ENCODE measurements around the gene FLACC1. TPM values are rescaled to one million over a fixed set of nuclear protein-coding genes. Genes with fewer than 3 reads are reported as not detected.
A peak's percentile ranks its signal among the peaks of the same experiment; 100 is the strongest.

The FLACC1 gene
- total and polyA plus RNA-seq, 4 donors = 0.09 to 7.1 (median 1.1) TPM

DNA sequence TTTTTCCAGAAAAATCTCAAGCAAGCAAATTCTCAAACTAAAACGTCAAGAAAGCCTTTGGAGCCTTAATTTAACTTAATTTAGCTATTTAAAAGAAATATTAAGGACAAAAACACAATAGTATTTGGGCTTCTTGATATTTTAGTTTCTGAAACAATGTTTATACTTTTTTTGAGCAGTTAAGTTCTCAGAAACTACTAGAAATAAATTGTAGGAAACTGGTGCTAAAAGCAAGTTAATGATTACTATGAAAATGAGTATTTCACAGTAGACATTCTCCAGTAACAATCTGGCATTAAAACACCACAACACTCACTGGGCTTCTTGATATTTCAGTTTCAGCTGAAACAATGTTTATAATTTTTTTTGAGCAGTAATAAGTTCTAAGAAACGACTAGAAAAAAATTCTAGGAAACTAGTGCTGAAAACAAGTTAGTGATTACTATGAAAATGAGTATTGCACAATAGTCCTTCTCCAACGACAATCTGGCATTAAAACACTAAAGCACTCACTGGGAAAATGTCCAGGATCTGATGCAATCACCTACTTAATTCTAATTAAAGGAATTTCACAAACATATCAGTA lies 49.0 kb upstream of the FLACC1 start:
- H3K4me1 ChIP-seq (ENCODE audit: control insufficient read depth in 4 of 4, insufficient read depth in 4 of 4, low read length in 3 of 4) = peaks cover 5 to 15% (median 8%) of the 10 kb centered on the region in 4 donors
- DNase-seq (ENCODE audit: low spot score) = no peak
- 10% methylated on average over 3 of the region's 3 CpGs for WGBS
- TF ChIP-seq HNF4A (conservative IDR thresholded peaks at IDR 0.05) = peak; percentile 24 to 59
- peak; percentile 21 for TF ChIP-seq FOXA2 (IDR thresholded peaks at IDR 0.05)
- no peak for TF ChIP-seq ZBTB33 (IDR thresholded peaks at IDR 0.05)
- TF ChIP-seq YY1 (IDR thresholded peaks at IDR 0.05) = peak; percentile 22
- TF ChIP-seq, protein P1, sequence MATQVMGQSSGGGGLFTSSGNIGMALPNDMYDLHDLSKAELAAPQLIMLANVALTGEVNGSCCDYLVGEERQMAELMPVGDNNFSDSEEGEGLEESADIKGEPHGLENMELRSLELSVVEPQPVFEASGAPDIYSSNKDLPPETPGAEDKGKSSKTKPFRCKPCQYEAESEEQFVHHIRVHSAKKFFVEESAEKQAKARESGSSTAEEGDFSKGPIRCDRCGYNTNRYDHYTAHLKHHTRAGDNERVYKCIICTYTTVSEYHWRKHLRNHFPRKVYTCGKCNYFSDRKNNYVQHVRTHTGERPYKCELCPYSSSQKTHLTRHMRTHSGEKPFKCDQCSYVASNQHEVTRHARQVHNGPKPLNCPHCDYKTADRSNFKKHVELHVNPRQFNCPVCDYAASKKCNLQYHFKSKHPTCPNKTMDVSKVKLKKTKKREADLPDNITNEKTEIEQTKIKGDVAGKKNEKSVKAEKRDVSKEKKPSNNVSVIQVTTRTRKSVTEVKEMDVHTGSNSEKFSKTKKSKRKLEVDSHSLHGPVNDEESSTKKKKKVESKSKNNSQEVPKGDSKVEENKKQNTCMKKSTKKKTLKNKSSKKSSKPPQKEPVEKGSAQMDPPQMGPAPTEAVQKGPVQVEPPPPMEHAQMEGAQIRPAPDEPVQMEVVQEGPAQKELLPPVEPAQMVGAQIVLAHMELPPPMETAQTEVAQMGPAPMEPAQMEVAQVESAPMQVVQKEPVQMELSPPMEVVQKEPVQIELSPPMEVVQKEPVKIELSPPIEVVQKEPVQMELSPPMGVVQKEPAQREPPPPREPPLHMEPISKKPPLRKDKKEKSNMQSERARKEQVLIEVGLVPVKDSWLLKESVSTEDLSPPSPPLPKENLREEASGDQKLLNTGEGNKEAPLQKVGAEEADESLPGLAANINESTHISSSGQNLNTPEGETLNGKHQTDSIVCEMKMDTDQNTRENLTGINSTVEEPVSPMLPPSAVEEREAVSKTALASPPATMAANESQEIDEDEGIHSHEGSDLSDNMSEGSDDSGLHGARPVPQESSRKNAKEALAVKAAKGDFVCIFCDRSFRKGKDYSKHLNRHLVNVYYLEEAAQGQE (IDR thresholded peaks at IDR 0.05) = peak; percentile 63
- peak; percentile 69 for TF ChIP-seq ATF3 (IDR thresholded peaks at IDR 0.05)
- TF ChIP-seq TAF1 (conservative IDR thresholded peaks at IDR 0.05) = no peak
- TF ChIP-seq GABPA (IDR thresholded peaks at IDR 0.05 in 1 of 2, conservative IDR thresholded peaks at IDR 0.05 in 1 of 2) = no peak
- no peak for TF ChIP-seq CTCF (IDR thresholded peaks at IDR 0.05; ENCODE audit: low read depth, low read length, missing input control)
- no peak for TF ChIP-seq EGR1 (IDR thresholded peaks at IDR 0.05; ENCODE audit: low read depth in 2 of 2)
- TF ChIP-seq RXRA (IDR thresholded peaks at IDR 0.05) = peak; percentile 30 to 34
- TF ChIP-seq MAX (IDR thresholded peaks at IDR 0.05) = no peak
- peak; percentile 28 for TF ChIP-seq NR2F2 (IDR thresholded peaks at IDR 0.05)
- peak; percentile 36 to 46 for TF ChIP-seq JUND (IDR thresholded peaks at IDR 0.05)
- peak; percentile 44 for TF ChIP-seq SP1 (IDR thresholded peaks at IDR 0.05)
- TF ChIP-seq RAD21 (IDR thresholded peaks at IDR 0.05) = peak; percentile 46 to 49
- no peak for TF ChIP-seq HNF4G (IDR thresholded peaks at IDR 0.05)
- TF ChIP-seq FOXA1 (IDR thresholded peaks at IDR 0.05) = no peak
- H3K27me3 ChIP-seq (ENCODE audit: control insufficient read depth in 4 of 4, insufficient read depth in 4 of 4, low read length in 3 of 4) = no peaks in the 10 kb centered on the region
- peak overlapping the region; percentile 68 to 81 for H3K27ac ChIP-seq (ENCODE audit: low read depth in 1 of 2, low read length in 2 of 2)
- peak overlapping the region; percentile 32 to 77 for H3K9ac ChIP-seq (ENCODE audit: low read depth in 1 of 2, low read length in 2 of 2)
- H3K36me3 ChIP-seq (ENCODE audit: control insufficient read depth in 4 of 4, insufficient read depth in 3 of 4, low read depth in 1 of 4, low read length in 3 of 4) = no peaks in the 10 kb centered on the region
- H3K4me3 ChIP-seq (ENCODE audit: low read depth in 1 of 3, low read length in 3 of 3) = no peak overlapping the region
- H3K9me3 ChIP-seq (ENCODE audit: control insufficient read depth in 4 of 4, low read length in 3 of 4) = no peaks in the 10 kb centered on the region
